Endometrial microvascular endothelial cells (primary cell): ENCODE results near the gene C16orf54. TPM values are rescaled to one million over a fixed set of nuclear protein-coding genes. Genes with fewer than 3 reads are reported as not detected.
"Not testable (repeated sequence)": the region's sequence is repeated elsewhere in the genome, so short reads cannot be mapped to it uniquely, and the experiment has no call there.

Source experiments
- in situ Hi-C: cut with HindIII; loops from 2 replicates; pipeline ENCODE4 v1.10.0; 2017; ENCODE audit warnings: low sequenced_read_pairs, low pct_unique_long_range_greater_than_20kb; ENCODE audit errors: inconsistent ontology term
- total RNA-seq: library from RNA; depleted of rRNA; stranded (reverse); fragments of >200 nt; gene quantifications from one replicate; pipeline ENCODE4 v1.2.3, GENCODE V29; 2015; ENCODE audit errors: inconsistent ontology term

The C16orf54 gene
- total RNA-seq, 1 donor from 2014 or later = not detected

DNA sequence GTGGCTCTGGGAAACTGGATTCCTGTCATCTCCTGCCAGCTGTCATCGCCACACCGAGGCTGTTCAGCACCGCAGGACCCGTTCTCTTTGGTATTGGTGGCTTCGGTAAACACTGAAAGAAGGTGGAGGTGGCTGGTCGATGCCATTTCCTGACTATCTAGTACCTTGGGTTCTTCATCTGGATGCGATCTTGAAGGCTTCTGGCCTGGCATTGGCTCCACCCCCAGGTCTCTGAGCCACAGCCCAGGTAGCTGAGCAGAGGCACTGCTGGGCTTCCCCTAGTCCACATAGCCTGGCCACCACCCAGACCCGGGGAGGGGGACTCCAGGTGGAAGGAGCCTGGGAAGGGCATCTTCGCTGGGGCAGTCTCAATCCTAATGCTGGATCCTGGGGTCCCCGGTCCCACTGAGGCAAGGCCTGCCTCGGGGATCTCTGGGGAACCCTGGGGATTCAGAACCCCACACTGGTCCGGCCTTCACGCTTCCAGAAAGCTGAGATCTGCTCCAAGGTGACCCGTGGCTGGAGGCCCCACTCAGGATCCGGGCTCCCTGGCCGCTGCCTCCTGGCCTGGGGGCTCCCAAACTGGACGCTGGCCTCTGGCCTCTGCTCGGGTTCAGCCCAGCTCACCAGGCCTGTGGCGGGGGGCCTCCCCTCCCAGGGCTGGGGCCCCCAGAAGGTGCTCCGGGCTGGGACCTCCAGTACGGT, 1.8 kb downstream of the C16orf54 start:
- in situ Hi-C loops = no loop called here

- in situ Hi-C loops = no loop called here
These were observed 2.3 kb downstream of the C16orf54 start for GRCh38 chr16:29743475-29743826.

DNA sequence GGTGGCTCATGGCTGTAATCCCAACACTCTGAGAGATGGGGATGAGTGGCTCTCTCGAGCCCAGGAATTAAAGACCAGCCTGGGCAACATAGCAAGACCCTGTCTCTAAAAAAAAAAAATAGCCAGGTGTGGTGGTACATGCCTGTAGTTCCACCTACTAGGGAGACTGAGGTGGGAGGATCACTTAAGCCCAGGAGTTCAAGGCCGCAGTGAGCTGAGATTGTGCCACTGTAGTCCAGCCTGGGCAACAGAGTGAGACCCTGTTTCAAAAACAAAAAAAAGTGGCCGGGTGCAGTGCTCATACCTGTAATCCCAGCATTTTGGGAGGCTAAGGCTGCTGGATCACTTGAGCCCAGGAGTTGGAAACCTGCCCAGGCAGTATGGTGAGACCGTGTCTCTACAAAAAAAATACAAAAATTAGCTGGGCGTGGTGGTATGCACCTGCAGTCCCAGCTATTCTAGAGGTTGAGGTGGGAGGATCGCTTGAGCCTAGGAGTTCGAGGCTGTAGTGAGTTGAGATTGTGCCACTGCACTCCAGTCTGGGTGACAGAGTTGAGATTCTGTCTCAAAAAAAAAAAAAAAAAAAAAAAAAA, 3.0 kb downstream of the C16orf54 start:
- in situ Hi-C loops = no loop called here

GRCh38 chr16:29740630-29741015, 5.2 kb downstream of the C16orf54 start:
- in situ Hi-C loops = not testable (repeated sequence)

DNA sequence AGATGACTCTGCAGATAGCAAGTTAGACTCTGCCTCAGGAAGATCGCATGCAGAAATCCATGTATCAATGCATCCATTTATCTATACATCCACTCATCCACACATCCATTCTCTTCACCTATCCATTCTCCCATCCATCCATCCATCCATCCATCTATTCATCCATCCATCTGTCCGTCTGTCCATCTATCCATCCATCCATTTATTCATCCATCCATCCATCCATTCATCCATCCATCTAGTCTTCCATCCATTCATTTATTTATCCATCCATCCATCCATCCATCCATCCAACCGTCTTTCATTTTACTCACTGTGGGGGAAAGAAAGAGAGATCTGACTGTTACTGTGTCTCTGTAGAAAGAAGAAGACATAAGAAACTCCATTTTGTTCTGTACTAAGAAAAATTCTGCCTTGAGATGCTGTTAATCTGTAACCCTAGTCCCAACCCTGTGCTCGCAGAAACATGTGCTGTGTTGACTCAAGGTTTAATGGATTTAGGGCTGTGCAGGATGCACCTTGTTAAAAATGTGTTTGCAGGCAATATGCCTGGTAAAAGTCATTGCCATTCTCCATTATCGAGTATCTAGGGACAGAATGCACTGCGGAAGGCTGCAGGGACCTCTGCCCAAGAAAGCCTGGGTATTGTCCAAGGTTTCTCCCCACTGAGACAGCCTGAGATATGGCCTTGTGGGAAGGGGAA, 5.7 kb downstream of the C16orf54 start:
- in situ Hi-C loops = not testable (repeated sequence)

GRCh38 chr16:29738514-29738913, 7.3 kb downstream of the C16orf54 start:
- in situ Hi-C loops = no loop called here

DNA sequence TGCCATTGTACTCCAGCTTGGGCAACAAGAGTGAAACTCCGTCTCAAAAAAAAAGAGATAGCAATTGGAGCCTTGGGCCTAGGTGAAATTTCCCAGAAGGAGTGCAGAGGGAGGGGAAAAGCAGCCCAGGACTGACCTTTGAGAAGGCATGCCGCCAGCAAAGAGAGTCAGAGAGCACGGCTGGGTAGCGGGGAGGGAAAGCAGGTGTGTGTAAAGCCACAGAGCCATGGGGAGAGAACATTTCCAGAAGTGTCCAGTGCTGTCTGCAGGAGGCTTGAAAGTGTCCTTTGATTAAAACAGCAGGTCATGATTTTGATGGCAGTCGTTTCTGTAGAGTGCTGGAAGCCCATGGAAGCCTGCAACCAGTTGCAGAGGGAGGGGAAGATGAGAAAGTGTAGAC, 8.1 kb downstream of the C16orf54 start:
- in situ Hi-C loops = no loop called here

GRCh38 chr16:29736764-29737163, 9.0 kb downstream of the C16orf54 start:
- in situ Hi-C loops = no loop called here

- in situ Hi-C loops = no loop called here
These were observed 9.7 kb downstream of the C16orf54 start for GRCh38 chr16:29736112-29736511.

GRCh38 chr16:29734786-29735185, 11.0 kb downstream of the C16orf54 start:
- in situ Hi-C loops = no loop called here

DNA sequence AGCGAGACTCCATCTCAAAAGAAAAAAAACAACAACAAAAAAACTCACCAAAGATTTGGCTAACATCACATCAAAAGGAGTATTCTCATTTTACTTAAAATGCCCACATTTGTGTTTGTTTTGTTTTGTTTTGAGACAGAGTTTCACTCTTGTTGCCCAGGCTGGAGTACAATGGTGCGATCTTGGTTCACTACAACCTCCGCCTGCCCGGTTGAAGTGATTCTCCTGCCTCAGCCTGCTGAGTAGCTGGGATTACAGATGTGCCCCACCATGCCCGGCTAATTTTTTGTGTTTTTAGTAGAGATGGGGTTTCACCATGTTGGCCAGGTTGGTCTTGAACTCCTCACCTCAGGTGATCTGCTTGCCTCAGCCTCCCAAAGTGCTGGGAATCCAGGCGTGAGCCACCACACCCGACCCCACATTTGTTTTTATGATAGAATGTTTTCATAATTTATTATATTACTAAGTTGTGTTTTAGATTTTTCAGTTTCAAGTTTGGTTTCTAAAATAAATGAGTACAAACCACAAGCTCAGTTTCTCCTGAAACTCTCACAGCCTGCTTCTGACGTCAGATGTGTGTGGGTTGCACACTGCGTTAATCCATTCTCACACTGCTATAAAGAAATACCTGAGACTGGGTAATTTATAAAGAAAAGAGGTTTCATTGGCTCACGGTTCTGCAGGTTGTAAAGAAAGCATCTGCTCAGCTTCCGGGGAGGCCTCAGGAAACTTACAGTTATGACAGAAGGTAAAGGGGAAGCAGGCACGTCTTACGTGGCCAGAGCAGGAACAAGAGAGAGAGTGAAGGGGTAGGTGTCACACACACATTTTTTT, 13.8 kb downstream of the C16orf54 start:
- in situ Hi-C loops = not testable (repeated sequence)

- in situ Hi-C loops = no loop called here
These were observed 15.1 kb downstream of the C16orf54 start for GRCh38 chr16:29730649-29731048.

- in situ Hi-C loops = no loop called here
These were observed 16.7 kb downstream of the C16orf54 start for GRCh38 chr16:29729116-29729521.

DNA sequence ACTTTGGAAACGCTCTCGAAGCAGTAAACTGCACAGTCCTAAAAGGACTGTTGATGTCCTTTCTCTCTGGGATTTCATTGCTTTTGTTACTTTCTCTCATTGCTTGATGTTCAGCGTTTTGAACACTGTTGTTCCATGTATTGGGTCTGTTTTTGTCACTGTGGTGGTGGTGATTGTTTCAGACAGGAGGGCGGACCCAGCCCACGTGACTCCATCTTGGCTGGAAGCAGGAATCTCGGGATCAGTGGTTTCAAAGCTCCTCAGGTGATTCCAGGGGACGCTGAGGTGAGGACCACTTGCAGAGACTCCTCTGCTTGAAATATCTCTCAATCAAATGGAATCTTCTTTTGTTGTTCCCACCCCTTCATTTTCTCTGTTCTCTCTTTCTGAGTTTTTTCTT, 18.3 kb downstream of the C16orf54 start:
- in situ Hi-C loops = no loop called here

DNA sequence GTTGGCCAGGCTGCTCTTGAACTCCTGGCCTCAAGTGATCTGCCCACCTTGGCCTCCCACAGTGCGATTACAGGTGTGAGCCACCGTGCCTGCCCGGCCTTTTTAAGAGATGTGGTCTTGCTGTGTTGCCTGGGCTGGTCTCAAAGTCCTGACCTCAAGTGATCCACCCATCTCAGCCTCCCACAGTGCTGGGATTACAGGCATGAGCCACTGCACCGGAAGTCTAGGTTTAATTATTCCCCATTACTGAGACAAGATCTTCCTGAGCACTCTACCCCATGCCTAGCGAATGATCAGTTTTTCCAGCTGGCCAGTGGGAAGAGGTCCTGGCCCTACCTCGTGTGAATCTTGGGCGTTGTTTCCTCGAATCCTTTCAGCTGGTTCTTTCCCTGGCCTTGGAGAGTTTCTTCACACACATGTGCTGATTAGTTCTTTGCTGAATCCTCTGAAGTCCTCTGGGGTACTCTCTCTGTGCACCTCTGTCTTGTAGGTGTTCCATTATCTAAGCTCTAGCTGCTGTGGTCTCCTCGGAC, 18.9 kb downstream of the C16orf54 start:
- in situ Hi-C loops = no loop called here

- in situ Hi-C loops = not testable (repeated sequence)
These were observed 24.5 kb downstream of the C16orf54 start for GRCh38 chr16:29721167-29721879.

DNA sequence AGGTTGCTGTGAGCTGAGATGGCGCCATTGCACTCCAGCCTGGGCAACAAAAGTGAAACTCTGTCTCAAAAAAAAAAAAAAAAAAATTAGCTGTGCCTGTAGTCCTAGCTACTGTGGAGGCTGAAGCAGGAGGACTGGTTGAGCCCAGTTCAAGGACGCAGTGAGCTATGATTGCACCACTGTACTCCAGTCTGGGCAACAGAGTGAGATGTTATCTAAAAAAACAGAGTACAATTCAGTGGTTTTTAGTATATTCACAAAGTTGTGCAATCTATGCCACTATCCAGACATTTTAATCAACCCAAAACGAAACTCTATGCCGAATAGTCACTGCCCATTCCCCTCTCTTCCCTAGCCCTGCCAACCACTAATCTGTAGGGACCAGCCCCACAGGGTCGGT, 25.1 kb downstream of the C16orf54 start:
- in situ Hi-C loops = no loop called here

GRCh38 chr16:29719063-29719462, 26.7 kb downstream of the C16orf54 start:
- in situ Hi-C loops = no loop called here

DNA sequence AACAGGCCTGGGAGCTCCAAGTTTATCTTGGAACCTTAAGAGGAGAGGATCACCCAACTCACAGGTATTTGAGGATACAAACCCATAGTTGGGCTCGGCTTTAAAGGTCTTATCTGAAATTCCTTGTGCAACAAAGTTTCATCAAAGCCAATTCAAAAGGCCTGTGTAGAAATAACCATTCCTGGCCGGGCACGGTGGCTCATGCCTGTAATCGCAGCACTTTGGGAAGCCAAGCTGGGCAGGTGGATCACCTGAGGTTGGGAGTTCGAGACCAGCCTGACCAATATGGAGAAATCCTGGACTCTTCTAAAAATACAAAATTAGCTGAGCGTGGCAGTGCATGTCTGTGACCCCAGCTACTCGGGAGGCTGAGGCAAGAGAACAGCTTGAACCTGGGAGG, 28.7 kb downstream of the C16orf54 start:
- in situ Hi-C loops = no loop called here
